ENCODE results near the gene MRFAP1L1. TPM values are rescaled to one million over a fixed set of nuclear protein-coding genes. Genes with fewer than 3 reads are reported as not detected.
"Not testable (repeated sequence)": the region's sequence is repeated elsewhere in the genome, so short reads cannot be mapped to it uniquely, and the experiment has no call there.

MRFAP1L1 gene
- total RNA-seq, 1 donor from 2014 or later = 35.2 TPM

DNA sequence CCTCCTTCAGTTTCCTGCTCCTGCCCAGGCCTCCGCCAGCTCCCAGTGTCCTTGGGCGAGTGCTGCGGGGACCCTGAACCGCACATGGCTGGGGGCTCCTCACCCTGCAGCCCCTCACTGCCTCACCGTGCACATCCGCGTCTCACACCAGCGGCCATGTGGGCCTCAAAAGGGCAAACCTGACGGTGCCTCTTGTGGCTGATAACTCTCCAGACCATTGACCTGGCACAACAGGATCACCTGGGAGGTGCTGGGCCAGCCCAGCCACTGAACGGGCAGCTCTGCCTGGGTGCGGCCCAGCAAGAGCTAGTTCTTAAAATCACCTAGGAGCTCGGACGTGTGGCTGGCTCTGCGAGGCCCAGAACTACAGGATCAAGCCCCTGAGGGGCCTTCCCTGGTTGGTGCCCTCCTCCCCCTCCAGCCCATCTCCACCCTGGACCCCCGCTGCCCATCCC, 20.1 kb downstream of the MRFAP1L1 start:
- no peak for DNase-seq (ENCODE audit: low read depth in 2 of 2)

DNA sequence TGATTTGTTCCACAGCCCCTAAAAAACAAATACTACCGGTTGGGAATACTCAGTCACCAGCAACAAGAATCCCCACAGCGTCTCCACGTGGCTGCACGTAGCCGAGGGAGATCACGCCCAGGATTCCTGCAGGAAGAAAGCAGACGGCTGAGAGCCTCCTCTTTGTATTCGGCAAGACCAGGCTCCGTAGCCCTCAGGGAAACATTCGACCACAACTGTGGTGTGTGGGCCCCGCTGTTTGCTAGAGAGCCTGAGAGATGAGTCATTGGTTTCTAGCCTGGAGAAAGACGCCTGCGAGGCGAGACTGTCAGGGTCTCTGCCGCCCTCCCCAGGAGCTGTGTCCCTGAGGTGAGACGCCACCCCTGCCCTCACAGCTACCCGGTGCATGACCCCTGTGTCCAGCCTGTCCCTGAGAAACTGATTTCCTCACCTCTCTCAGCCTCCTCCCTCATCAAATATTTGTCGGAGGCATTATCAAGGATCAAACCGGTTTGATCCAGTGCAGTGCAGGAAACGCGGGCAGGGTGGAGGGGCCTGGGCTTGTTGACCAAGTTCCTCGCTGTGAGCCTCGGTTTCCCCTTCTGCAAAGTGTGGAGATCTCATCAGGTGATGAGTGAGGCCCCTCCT, 20.7 kb downstream of the MRFAP1L1 start:
- DNase-seq (ENCODE audit: low read depth in 2 of 2) = peak in 1 of 2 donors; percentile 24

DNA sequence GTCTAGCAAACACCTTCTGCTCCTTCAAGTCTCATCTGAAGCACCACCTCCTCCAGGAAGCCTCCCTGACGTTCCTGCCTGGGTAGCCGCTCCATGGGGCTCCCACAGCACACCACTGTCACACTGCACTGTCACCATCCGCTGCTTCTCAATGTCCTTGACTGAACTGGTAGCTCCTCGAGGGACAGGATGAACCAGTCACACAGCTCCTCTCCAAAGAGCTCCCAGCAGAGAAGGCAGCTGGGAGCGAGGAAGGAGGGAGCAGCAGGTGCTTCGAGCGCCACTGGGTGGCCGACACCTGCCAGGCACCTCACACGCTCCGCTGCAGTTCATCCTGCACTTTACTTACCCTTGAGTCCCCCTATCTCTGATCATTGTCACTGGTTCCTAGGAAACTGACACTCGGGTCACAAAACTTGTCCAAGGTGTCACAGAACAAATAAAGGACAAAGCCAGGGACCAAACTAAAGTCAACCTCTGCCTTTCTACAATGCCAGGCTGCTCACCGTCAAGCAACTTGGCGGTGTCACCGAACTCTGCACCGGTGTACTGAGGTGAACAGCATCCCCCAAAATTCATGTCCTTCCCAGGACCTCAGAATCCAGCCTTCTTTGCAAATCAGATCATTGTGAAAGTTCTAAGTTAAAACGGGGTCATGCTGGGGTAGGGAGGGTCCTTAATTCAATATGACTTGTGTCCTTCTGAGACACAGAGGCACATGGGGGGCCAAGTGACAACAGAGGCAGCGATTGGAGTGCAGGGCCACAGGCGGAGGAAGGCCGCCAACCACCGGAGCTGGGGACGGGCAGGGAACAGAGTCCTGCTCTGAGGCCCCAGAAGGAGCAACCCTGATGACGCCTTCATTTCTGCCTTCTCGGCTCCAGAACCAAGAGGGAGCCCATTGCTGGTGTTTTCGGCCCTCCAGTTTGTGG, 21.5 kb downstream of the MRFAP1L1 start:
- DNase-seq (ENCODE audit: low read depth in 2 of 2) = no peak

DNA sequence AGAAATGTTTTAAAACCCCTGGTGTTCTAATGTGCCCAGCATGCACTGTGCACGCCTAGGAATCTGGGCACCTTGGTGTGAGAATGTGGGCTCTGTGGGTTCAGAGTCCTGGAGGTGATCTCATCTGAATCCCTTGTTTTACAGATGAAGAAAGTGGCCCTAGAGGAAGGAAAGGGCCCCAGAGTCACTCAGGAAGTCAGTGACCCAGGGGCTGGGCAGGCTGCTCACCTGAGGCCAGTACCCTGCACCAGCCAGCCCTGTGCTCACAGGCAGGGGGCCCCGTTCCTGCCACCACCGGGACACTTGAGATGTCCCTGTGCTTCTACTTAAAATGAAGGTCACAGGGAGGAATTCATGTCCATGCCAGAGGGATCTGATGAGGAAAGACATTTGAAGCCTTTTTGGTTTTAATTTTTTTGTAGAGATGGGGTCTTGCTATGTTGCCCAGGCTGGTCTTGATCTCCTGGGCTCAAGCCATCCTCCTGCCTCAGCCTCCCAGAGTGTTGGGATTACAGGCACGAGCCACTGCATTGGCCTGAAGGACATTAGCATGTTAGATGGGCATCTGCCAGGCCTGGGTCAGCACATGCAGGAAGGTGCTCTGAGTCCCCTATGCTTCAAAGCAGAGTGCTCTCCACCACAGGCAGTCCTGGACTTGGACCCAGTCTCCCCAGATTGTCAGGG, 23.4 kb downstream of the MRFAP1L1 start:
- no peak for DNase-seq (ENCODE audit: low read depth in 2 of 2)

DNA sequence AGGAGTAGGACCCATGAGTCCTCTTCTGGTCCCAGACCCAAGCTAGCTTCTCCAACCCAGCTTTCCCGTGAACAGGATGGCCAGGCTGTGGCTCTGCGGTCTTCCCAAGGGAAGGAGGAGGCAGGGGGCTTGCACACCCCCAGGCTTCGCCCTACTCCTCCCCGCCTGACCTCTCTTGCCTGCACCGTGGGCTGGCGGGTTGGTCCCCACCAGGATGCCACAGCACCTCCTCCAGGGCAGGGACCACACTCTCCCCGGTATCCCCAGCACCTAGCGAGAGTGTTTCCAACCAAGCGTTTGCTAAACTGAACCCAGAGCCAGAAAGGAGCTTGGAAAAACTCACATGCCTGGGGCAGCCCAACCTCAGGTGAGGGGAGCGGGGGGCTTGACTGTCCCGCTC, 25.0 kb downstream of the MRFAP1L1 start:
- DNase-seq (ENCODE audit: low read depth in 2 of 2) = no peak

DNA sequence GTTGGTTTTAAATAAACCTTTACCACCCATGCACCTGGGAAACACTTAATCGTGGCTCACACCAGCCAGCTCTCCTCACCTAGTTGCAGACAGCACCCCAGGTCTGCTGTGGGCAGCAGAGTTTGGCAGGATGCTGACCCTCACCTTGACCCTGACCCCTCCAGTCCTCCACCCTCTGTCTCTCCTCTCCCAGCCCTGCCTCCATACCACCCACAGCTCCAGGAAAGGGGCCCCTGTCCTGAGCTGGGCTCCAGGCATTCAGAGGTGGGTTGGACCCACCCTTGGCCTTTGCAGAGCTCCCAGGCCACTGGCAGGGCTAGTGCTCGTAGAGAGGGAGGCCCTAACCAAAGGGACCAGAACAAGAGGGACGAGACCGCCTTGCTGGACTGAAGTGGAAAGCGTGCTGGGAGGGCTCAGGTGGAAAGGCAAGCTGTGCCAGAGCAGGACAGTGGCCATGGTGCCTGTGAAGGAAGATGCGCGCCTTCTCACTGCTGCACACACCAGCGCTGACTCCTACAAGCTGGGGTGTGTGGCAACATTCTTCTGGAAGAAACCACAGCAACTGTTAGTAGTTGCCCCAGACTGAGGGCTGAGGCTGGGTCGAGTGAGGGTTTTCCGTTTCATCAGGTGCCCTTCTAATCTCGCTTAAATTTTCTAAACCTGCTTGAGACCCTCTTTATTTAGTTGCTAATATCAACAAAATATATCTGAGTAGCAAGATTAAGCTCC, 26.6 kb downstream of the MRFAP1L1 start:
- DNase-seq (ENCODE audit: low read depth in 2 of 2) = no peak

DNA sequence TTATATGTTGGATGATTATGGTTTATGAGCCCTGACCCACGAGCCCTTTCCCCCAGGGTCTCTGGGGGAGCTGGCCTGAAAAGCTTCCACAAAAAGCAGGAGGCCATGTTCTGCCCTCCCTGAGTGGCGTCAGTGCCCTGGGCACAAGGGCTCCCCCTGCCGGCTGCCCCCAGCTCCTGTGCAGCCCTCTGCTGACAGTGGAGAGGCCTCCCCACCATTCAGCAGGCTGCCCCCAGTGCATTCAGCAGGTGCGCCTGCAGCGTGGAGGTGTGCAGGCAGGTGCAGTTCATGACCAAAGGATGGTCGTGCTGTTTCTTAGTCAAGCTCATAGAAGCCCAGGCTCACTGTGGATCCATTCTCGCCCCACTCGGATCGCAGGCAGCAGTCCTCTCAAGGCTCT, 28.5 kb downstream of the MRFAP1L1 start:
- DNase-seq (ENCODE audit: low read depth in 2 of 2) = no peak

DNA sequence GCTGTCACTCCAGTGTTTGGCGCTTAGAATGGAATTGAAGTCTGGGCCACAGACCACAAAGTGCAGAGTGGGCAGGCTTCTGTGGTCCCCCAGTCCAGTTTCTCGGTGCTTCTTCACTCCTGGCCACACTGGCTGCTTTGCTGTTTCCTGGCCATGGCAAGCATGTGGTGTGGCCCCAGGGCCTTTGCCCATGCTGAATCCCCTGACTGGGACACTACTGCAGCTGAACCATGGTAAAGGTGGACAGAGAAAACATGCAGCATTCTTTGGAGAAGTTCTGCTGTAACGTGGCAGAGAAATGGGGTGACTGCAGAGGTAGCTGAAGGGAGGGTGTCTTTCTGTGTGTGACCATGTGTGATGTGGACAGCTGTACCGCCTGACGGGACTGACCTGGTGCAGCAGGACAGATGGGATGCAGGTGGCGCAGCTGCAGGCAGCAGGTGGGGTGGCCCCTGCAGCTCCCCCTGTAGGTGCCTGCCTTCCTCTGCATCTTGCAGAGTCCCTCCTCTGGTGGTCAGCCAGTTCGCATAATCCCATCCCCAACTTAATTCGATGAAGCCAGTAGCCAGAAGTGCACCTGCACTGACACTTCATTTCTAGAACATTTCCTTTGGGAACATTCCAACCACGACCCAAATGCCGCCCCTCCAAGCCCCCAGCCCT, 29.2 kb downstream of the MRFAP1L1 start:
- no peak for DNase-seq (ENCODE audit: low read depth in 2 of 2)

DNA sequence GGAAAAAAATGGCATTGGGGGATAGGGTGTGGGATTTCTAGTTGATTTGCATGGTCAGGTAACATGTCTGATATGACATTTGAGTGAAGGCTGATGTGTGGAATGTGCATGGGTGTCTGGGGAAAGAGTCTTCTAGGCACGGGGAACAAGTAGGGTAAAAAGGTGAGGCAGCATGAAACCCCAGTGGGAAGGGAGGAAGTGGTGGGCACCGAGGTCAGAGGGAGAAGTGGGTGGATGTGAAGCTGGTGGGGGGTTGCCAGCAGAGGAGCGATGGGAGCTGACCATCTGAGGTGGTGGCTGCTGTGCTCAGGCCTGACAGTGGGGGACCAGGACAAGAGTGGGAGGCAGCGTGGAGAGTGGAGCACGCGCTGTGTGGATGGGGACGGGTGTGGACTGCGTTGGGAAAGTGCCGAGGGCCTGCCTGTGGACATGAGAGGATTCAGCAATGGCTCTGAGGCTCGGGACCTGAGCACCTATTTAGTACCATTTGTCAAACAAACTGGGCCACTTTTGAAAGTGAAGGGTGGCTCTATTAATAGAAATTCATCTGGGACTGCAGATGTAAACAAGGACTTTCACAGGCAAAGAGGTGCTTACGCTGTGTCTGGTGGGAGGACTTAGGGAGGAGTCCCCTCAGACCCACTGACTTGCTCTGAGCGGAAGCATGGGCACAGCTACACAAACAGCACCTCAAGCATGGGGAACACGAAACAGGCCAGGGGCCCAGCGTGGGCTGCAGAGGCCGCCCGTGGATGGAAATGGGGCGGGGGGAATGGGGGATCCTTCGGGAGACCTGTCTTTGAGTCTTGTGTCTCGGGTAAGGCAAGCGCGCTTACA, 32.7 kb downstream of the MRFAP1L1 start:
- DNase-seq (ENCODE audit: low read depth in 2 of 2) = no peak

DNA sequence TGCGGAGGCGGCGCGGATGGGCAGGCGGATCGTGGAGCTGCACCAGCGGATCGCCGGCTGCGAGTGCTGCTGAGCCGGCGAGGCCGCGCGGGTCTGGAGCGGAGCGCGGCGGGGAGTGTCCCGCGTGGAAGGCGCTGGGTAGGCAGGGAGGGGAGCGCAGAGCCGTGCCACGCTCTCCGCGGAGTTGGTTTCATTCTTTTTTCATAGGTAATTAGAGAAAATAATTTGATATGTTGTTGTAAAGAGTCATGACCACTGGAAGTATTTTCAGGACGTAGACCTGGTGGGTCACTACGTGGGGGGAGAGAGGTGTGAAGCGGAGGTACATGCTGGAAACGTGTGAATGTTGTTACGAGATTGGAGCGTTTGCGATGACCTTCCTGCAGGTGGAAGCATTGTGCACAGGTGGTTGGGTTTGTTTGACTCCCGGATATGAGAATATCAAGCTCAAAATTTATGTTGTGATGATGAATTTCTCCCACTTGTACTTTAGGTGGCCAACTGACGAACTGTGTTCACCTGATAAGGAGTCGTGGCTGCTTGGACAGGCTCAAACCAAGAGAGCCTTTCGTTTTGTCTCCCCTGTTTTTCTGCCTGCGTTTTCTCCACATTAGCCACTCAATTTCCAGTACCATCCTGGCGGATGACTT, 35.0 kb downstream of the MRFAP1L1 start:
- DNase-seq (ENCODE audit: low read depth in 2 of 2) = peak; percentile 30 to 52

DNA sequence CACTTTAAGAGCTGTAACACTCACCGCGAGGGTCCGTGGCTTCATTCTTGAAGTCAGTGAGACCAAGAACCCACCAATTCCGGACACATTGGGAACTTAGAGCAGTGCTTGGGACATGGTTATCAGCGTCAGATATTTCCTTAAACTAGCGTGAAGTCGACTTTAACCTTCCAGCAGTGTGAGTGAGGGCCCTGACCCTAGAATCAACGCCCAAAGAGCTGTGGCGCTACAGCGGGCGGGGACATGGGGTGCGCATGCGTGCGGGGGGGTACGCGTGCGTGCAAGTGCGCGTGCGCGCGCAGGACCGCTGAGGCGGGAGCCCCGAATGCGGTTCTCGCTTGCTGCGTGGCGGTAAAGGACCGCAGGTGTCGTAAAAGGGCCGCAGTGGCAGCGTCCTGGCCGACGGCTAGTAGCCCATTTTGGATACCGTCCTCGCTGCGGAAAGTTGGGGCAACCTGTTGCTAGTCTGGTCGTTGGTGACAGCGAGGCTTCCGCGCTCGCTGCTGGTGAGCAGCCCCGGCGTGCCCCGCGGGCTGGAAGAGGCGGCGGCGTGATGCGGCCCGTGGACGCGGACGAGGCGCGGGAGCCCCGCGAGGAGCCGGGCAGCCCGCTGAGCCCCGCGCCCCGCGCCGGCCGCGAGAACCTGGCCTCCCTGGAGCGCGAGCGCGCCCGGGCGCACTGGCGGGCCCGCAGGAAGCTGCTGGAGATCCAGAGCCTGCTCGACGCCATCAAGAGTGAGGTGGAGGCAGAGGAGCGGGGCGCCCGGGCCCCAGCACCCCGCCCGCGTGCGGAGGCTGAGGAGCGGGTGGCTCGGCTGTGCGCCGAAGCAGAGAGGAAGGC, 35.8 kb downstream of the MRFAP1L1 start:
- peak; percentile 92 to 95 for DNase-seq (ENCODE audit: low read depth in 2 of 2)

DNA sequence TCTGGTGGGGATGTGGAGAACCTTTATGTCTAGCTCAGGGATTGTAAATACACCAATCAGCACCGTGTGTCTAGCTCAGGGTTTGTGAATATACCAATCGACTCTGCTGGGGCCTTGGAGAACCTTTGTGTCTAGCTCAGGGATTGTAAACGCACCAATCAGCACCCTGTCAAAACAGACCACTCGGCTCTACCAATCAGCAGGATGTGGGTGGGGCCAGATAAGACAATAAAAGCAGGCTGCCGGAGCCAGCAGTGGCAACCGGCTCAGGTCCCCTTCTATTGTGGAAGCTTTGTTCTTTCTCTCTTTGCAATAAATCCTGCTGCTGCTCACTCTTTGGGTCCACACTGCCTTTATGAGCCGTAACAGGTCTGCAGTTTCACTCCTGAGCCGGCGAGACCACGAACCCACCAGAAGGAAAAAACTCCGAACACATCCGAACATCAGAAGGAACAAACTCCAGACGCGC, 36.4 kb downstream of the MRFAP1L1 start:
- not testable (repeated sequence) for DNase-seq (ENCODE audit: low read depth in 2 of 2)

DNA sequence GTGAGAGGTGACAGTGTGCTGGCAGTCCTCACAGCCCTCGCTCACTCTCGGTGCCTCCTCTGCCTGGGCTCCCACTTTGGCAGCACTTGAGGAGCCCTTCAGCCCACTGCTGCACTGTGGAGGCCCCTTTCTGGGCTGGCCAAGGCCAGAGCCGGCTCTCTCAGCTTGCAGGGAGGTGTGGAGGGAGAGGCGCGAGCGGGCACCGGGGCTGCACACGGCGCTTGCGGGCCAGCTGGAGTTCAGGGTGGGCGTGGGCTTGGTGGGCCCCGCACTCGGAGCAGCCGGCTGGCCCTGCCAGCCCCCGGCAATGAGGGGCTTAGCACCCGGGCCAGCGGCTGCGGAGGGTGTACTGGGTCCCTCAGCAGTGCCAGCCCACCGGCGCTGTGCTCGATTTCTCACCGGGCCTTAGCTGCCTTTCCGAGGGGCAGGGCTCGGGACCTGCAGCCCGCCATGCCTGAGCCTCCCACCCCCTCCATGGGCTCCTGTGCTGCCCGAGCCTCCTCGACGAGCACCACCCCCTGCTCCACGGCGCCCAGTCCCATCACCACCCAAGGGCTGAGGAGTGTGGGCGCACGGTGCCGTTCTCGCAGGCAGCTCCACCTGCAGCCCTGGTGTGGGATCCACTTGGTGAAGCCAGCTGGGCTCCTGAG, 37.0 kb downstream of the MRFAP1L1 start:
- not testable (repeated sequence) for DNase-seq (ENCODE audit: low read depth in 2 of 2)

DNA sequence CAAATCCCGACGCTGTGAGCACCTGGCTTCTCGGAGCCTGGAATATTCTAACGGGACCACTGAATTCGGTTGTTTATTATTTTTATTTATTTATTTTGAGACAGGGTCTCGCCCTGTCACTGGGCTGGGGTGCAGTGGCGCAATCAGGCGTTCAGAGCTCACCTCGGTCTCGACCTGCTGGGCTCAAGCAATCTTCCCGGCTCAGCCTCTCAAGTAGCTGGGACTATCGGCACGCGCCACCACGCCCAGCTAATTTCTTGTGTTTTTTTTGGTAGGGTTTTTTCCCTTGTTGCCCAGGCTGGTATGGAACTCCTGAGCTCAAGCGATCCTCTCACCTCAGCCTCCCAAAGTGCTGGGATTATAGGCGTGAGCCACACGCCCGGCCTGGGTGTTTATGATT, 37.5 kb downstream of the MRFAP1L1 start:
- DNase-seq (ENCODE audit: low read depth in 2 of 2) = no peak

DNA sequence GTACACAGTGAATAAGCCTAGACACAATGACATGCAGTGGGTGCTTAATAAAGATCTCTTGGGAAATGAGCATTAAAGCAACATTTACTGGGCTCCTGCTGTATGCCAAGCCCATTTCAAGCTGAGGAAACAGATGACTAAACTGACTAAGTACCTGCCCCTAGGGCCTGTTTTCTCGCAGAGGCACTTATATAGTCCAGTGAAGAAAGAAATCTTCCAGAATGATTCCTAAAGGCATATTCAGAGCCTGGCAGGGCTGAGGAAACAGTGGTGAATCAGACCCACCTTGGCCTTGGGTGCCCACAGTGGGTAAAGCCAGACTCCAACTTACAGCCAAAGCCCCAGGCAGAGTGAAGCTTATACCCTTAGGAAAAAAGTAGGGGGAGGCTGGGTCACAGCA, 38.0 kb downstream of the MRFAP1L1 start:
- no peak for DNase-seq (ENCODE audit: low read depth in 2 of 2)

DNA sequence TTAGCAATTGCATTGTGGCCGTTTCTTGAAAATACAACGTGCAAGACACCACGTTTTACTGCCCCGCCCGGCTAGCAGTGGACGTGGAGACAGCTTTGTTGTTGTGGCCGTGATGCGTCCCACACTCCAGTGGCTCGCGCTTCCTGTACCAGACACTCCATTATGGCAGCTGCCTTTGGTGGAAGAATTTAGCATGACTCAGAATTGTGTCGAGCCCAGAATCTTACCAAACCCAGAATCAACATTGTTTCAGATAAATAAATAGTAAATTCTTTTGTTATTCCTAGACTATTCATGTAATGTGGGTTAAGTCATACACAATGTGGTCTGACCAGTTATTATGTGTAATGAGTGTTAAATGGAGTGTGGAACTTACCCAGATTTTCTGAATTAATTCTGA, 41.3 kb downstream of the MRFAP1L1 start:
- no peak for DNase-seq (ENCODE audit: low read depth in 2 of 2)

DNA sequence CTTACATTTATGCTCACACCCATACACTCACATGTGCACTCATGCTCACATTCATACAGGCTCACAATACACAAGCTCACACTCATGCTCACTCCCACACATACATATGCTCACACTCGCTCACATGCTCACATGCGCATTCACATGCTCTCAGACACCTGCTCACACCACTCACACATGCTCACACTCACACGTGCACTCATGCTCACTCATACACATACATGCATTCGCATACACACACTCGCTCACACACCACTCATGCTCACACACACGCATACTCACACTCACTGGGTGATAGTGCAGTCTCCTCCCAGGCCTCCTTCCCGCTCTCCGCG, 44.4 kb downstream of the MRFAP1L1 start:
- DNase-seq (ENCODE audit: low read depth in 2 of 2) = no peak

Data from dermis microvascular lymphatic vessel endothelial cell (primary cell).